GM12878 (cell line): ENCODE results near the gene CLIP1. TPM values are rescaled to one million over a fixed set of nuclear protein-coding genes. Genes with fewer than 3 reads are reported as not detected.

Experiments used
- ATAC-seq: fragments of 200-7000 bp; cut with Tn5 transposase; 3 replicates; pipeline ENCODE4 v1.9.1; 2020; ENCODE audit warnings: mild to moderate bottlenecking, moderate library complexity
- BruUV-seq: library from RNA; stranded (reverse); fragments of 400-500 nt; replicated peaks from 2 replicates; lab custom pipeline; 2021; lab: Mats Ljungman, UMichigan
- CTCF ChIA-PET: fragments of 300-600 bp; sonication (Branson Sonifier 250); formaldehyde crosslinking; extraction: SDS; loops from one replicate; lab custom pipeline; 2021; ENCODE audit warnings: inconsistent platforms; lab: Yijun Ruan, JAX
- POLR2A ChIA-PET: fragments of 350-600 bp; formaldehyde crosslinking; extraction: SDS; loops from one replicate; lab custom pipeline; 2021; ENCODE audit warnings: inconsistent platforms; lab: Charles Lee
- RAD21 ChIA-PET: fragments of 300-600 bp; sonication (Branson Sonifier 250); formaldehyde crosslinking; loops from one replicate; lab custom pipeline; 2023; ENCODE audit warnings: antibody characterized with exemption; ENCODE audit not compliant: unreplicated experiment; lab: Charles Lee
- SMC1A ChIA-PET: fragments of 300-600 bp; sonication (Branson Sonifier 250); formaldehyde crosslinking; loops from one replicate; lab custom pipeline; 2023; ENCODE audit not compliant: unreplicated experiment, uncharacterized antibody; lab: Charles Lee
- DNase-seq: peaks from one replicate; pipeline ENCODE4 v3.0.0-alpha.2; 2011; ENCODE audit warnings: low read depth, low spot score
- FAIRE-seq: peaks from 3 replicates; lab custom pipeline; 2011; peaks lifted over from hg19 to GRCh38; lab: Jason Lieb, UNC
- H2AFZ ChIP-seq: 2 replicates; pipeline ENCODE4 v1.6.0; 2011; ENCODE audit warnings: low read depth, low read length, control low read depth; ENCODE audit not compliant: control insufficient read depth
- H3K27ac ChIP-seq: 2 replicates; pipeline ENCODE4 v1.5.1; 2011; ENCODE audit warnings: control low read depth; ENCODE audit not compliant: control insufficient read depth, insufficient read depth
- H3K27me3 ChIP-seq, 2 experiments: replicated peaks in 1 of 2; 2 replicates each; pipeline versions ENCODE4 v1.6.0 to v1.6.1; 2011; ENCODE audit warnings: low read length in 1 of 2; ENCODE audit not compliant: control insufficient read depth in 2 of 2, insufficient read depth in 2 of 2
- H3K36me3 ChIP-seq, 2 experiments: 2 replicates each; pipeline ENCODE4 v1.5.1; 2011; ENCODE audit warnings: low read length in 1 of 2; ENCODE audit not compliant: control insufficient read depth in 2 of 2, insufficient read depth in 2 of 2
- H3K4me1 ChIP-seq: 2 replicates; pipeline ENCODE4 v1.6.1; 2011; ENCODE audit warnings: mild to moderate bottlenecking, low read length, moderate library complexity, mixed read lengths; ENCODE audit not compliant: control insufficient read depth, insufficient read depth
- H3K4me2 ChIP-seq: 2 replicates; pipeline ENCODE4 v1.6.0; 2011; ENCODE audit warnings: control low read depth; ENCODE audit not compliant: control insufficient read depth, insufficient read depth
- H3K4me3 ChIP-seq: fragments of 200-600 bp; sonication (generic); 2 replicates; pipeline ENCODE4 v1.5.1; 2016
- H3K79me2 ChIP-seq: 2 replicates; pipeline ENCODE4 v1.6.0; 2011; ENCODE audit warnings: low read length; ENCODE audit not compliant: control insufficient read depth, insufficient read depth
- H3K9ac ChIP-seq: 2 replicates; pipeline ENCODE4 v1.8.0; 2011; ENCODE audit warnings: low read length, control low read depth, mixed read lengths; ENCODE audit not compliant: control insufficient read depth, insufficient read depth
- H3K9me3 ChIP-seq: replicated peaks from 3 replicates; pipeline ENCODE4 v1.5.1; 2011; ENCODE audit warnings: mild to moderate bottlenecking, low read length; ENCODE audit not compliant: control insufficient read depth, insufficient read depth
- H4K20me1 ChIP-seq: 2 replicates; pipeline ENCODE4 v1.6.0; 2011; ENCODE audit not compliant: control insufficient read depth, insufficient read depth
- DPF2 ChIP-seq: fragments of 450-650 bp; IDR thresholded peaks from 2 replicates; pipeline ENCODE4 v1.6.1; 2017; ENCODE audit warnings: mild to moderate bottlenecking
- EGR1 ChIP-seq, 2 experiments: IDR thresholded peaks; 1 replicate in 1 of 2; 2 replicates in 1 of 2; pipeline ENCODE4 v1.6.1; 2011 to 2012; ENCODE audit warnings: low read depth in 2 of 2, low read length in 2 of 2, borderline replicate concordance in 1 of 2, mild to moderate bottlenecking in 1 of 2, moderate library complexity in 1 of 2
- ETV6 ChIP-seq, 2 experiments: fragments of 450-650 bp in 1 of 2; IDR thresholded peaks in 1 of 2; conservative IDR thresholded peaks in 1 of 2; 2 replicates each; pipeline ENCODE4 v1.6.1; 2014; ENCODE audit warnings: antibody characterized with exemption in 1 of 2, borderline replicate concordance in 1 of 2, low read depth in 1 of 2, mild to moderate bottlenecking in 1 of 2, moderate library complexity in 1 of 2
- HDGF ChIP-seq: fragments of 450-650 bp; IDR thresholded peaks from 2 replicates; pipeline ENCODE4 v1.6.1; 2016; ENCODE audit warnings: antibody characterized with exemption
- NFYB ChIP-seq: IDR thresholded peaks from 2 replicates; pipeline ENCODE4 v1.6.1; 2011; ENCODE audit warnings: low read depth, mild to moderate bottlenecking, low read length, improper control_type of control experiment, moderate library complexity; ENCODE audit not compliant: insufficient read depth
- RB1 ChIP-seq: fragments of 450-650 bp; formaldehyde crosslinking; IDR thresholded peaks from 2 replicates; pipeline ENCODE4 v1.6.1; 2017; ENCODE audit warnings: mild to moderate bottlenecking, borderline replicate concordance
- SIX5 ChIP-seq: IDR thresholded peaks from 2 replicates; pipeline ENCODE4 v1.6.1; 2011; ENCODE audit warnings: mild to moderate bottlenecking, low read depth, low read length, moderate library complexity; ENCODE audit not compliant: severe bottlenecking
- TCF7 ChIP-seq: IDR thresholded peaks from 2 replicates; pipeline ENCODE4 v1.6.1; 2014; ENCODE audit warnings: antibody characterized with exemption, borderline replicate concordance
- ZNF274 ChIP-seq: IDR thresholded peaks from one replicate; pipeline ENCODE4 v1.8.0; 2011; ENCODE audit not compliant: insufficient read length, insufficient read depth
- WGBS: methylation state at CpG from one replicate; pipeline ENCODE4 v1.1.6; 2016; ENCODE audit warnings: low lambda C conversion rate; ENCODE audit not compliant: insufficient replicate concordance, insufficient coverage; ENCODE audit errors: missing lambda C conversion rate; 5-methylcytosine and 5-hydroxymethylcytosine counted together
- in situ Hi-C: fragments of 300-500 bp; cut with MboI; formaldehyde crosslinking; loops from 9 replicates; pipeline ENCODE4 v1.14.3; 2018; ENCODE audit warnings: mixed read lengths
- intact Hi-C: fragments of 100-400 bp; cut with micrococcal nuclease; formaldehyde crosslinking; loops from one replicate; pipeline ENCODE4 v1.14.2; 2022; ENCODE audit not compliant: unreplicated experiment
- polyA plus RNA-seq, 11 experiments: library from polyadenylated mRNA; depleted of rRNA in 4 of 11; unstranded in 6 of 11; stranded (reverse) in 5 of 11; fragments of >200 nt; fragmentation: Nextera tagmentation in 4 of 11; fragmentation: Illumina TruSeq in 1 of 11; extraction: Ambion mirVana in 4 of 11; extraction: Trizol in 1 of 11; gene quantifications; 1 replicate in 1 of 11; 2 replicates in 10 of 11; pipeline versions ENCODE4 v1.2.1 to v1.2.3, GENCODE V29; 2011 to 2016; ENCODE audit warnings: inconsistent platforms in 2 of 11, missing spikeins in 2 of 11, low read depth in 1 of 11
- total RNA-seq, 4 experiments: library from RNA; depleted of rRNA in 3 of 4; stranded (reverse); fragments of >200 nt in 3 of 4; fragmentation: Illumina TruSeq in 1 of 4; extraction: Trizol in 1 of 4; gene quantifications; 2 replicates each; pipeline versions ENCODE4 v1.2.1 to v1.2.3, GENCODE V29; 2013 to 2021
- TF ChIP-seq, protein P1 (sequence below): IDR thresholded peaks from 2 replicates; pipeline ENCODE4 v1.6.1; 2011; ENCODE audit warnings: low read depth, mild to moderate bottlenecking, low read length, moderate library complexity, borderline replicate concordance; ENCODE audit errors: extremely low read depth
- TF ChIP-seq, protein P2 (sequence below): fragments of 150-350 bp; IDR thresholded peaks from 2 replicates; pipeline ENCODE4 v1.6.1; 2014; ENCODE audit warnings: mild to moderate bottlenecking, low read depth, low read length

CLIP1 gene
- total and polyA plus RNA-seq, 10 of the 15 experiments (the other 5 are each of a cell fraction or from before 2014, with no cell fraction given) = 6.0 to 45.4 (median 25.2) TPM

GRCh38 chr12:122304924-122305323 is 117.5 kb downstream of the CLIP1 start:
- POLR2A ChIA-PET = no interaction called here
- in situ Hi-C loops (no loop called here), intact Hi-C loops (no loop called here)
- Histone ChIP-seq H3K4me1 (no peaks in the 10 kb centered on the region), H4K20me1 (no peaks in the 10 kb centered on the region), H3K4me2 (no peak overlapping the region), H3K27me3 (no peaks in the 10 kb centered on the region), H3K27ac (no peak overlapping the region), H2AFZ (no peak overlapping the region), H3K36me3 (peaks cover 0 to 2% of the 10 kb centered on the region in 2 experiments; a peak in 3 of 4 replicates), H3K4me3 (no peak overlapping the region), H3K9ac (no peak overlapping the region), H3K9me3 (no peaks in the 10 kb centered on the region), H3K79me2 (no peaks in the 10 kb centered on the region)
- CTCF ChIA-PET = interaction anchor here (0.6 kb wide), 1 partner anchor 73 kb away, joined by 3 read pairs; no protein-coding TSS in a partner anchor
- RAD21 ChIA-PET = no interaction called here
- ATAC-seq (no peak), DNase-seq (no peak), FAIRE-seq (no peak)
- WGBS = 88% methylated on average over 1 of the region's 1 CpG
- BruUV-seq = no TSS peak
- TF ChIP-seq TCF7 (no peak), DPF2 (no peak), NFYB (no peak), ZNF274 (no peak), SIX5 (no peak), ETV6 (conservative IDR thresholded peaks at IDR 0.05 in 1 of 2, IDR thresholded peaks at IDR 0.05 in 1 of 2; ENCODE audit: borderline replicate concordance in 1 of 2, low read depth in 1 of 2) (no peak), HDGF (no peak), RB1 (no peak), EGR1 (IDR thresholded peaks at IDR 0.05; ENCODE audit: borderline replicate concordance in 1 of 2, low read depth in 2 of 2, low read length in 2 of 2) (no peak)
- TF ChIP-seq, protein P1, sequence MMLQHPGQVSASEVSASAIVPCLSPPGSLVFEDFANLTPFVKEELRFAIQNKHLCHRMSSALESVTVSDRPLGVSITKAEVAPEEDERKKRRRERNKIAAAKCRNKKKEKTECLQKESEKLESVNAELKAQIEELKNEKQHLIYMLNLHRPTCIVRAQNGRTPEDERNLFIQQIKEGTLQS = no peak
- TF ChIP-seq, protein P2, sequence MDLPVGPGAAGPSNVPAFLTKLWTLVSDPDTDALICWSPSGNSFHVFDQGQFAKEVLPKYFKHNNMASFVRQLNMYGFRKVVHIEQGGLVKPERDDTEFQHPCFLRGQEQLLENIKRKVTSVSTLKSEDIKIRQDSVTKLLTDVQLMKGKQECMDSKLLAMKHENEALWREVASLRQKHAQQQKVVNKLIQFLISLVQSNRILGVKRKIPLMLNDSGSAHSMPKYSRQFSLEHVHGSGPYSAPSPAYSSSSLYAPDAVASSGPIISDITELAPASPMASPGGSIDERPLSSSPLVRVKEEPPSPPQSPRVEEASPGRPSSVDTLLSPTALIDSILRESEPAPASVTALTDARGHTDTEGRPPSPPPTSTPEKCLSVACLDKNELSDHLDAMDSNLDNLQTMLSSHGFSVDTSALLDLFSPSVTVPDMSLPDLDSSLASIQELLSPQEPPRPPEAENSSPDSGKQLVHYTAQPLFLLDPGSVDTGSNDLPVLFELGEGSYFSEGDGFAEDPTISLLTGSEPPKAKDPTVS = no peak
- SMC1A ChIA-PET = interaction anchor here (1.7 kb wide), 1 partner anchor 13 kb away, joined by 3 read pairs; no protein-coding TSS in a partner anchor
